Stimulated activated CD4-positive, alpha-beta T cell treated with anti-CD3 and anti-CD28 coated beads, TNF-alpha, amount 100 ng/mL, for 24 hours (primary cell): ENCODE measurements around the gene HHAT.

ENCODE experiments used
- DNase-seq, 3 experiments: peaks; one replicate each; pipeline ENCODE4 v3.0.0-alpha.2; 2020; ENCODE audit warnings: low read depth in 3 of 3

Gene HHAT

GRCh38 chr1:210483821-210484220 lies 155.1 kb downstream of the HHAT start:
- DNase-seq = no peak

- no peak for DNase-seq
Observed at GRCh38 chr1:210487021-210487420, 158.3 kb downstream of the HHAT start.

GRCh38 chr1:210489491-210489890 lies 160.8 kb downstream of the HHAT start:
- DNase-seq = no peak

GRCh38 chr1:210490781-210491180 lies 162.1 kb downstream of the HHAT start:
- no peak for DNase-seq

- no peak for DNase-seq
Observed at GRCh38 chr1:210496063-210496462, 167.4 kb downstream of the HHAT start.

GRCh38 chr1:210499956-210500355 lies 171.3 kb downstream of the HHAT start:
- DNase-seq = no peak

DNA sequence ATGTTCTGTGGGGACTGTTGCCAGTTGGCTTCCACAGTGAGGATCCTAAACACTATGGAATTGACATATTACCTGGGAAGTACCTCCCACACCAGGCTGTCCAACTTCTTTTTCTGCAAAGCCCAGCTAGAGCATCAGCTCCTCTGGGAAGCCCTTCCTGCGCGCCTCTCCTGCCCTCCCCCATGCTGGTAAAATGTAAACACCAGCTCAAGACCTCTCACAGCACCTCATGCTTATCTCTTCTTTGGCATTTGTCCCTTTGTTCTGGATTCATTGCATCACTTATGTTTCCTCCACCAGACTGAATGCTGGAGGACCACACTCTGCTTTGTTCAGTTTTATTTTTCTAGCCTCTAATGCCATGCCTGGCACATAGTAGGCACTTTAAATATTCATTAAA lies 172.1 kb downstream of the HHAT start:
- no peak for DNase-seq

DNA sequence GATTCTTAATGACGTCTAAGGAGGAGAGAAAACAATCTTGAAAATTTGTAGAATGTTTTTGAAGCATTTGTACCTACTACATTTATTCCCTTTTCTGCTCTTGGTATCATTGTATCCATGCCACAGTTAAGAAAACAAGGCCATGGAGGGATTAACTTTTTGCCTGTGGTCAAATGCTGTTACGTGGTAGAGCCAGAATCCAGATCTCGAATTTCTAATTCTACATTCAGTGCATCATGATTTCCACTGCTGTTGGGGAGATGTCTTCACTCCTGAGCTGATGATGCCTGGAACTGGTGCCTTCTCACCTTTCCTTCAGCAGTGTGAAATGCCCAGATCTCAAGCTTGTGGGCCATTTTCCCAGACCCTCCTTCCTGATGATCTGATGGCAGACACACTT lies 175.6 kb downstream of the HHAT start:
- no peak for DNase-seq

GRCh38 chr1:210505601-210506496 lies 177.1 kb downstream of the HHAT start:
- no peak for DNase-seq

DNA sequence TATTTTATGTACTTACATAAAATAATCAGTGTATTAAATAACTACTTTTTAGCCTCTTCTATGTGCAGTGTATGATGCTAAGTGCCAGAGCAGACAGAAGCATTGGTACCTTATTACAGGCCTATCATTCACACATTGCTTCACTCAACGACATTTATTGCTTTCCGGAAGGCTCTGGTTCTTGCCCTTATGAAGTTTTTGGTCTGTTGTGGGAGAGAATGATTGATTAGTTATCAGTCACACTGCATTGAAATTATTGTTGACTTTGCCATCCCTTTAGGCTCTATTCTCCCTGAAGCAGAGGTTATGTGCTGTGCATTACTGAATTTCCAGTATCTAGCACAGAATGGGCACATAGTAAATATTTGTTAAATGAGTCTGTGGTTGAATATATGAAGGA lies 178.0 kb downstream of the HHAT start:
- DNase-seq = no peak

DNA sequence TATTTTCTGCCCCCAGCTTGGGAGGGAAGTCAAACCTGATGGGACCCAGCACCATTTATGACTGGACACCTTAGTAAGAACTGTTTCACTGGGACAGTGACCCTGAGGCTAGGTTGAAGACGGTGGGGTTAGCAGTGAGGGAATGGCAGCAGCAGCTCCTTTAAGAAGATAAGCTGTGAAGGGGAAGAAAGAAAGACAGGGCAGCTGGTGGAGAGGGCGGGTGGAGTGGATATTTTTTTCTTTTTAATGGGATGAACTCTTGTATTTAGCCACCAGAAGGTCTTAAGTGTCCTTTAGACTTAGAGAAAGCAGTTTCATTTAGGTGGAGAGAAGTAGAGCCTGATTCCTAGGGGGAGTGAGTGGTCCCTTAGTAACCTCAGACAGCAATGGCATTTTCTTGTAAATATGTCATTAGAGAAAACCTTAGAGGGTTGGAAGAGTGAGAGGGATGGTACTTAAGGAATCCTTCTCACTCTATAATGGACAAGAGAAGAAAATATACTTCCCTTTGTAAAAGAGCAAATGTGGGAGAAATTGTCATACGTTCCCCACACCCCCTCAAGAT lies 187.5 kb downstream of the HHAT start:
- no peak for DNase-seq

- no peak for DNase-seq
Observed at GRCh38 chr1:210516697-210517459, 188.2 kb downstream of the HHAT start.

DNA sequence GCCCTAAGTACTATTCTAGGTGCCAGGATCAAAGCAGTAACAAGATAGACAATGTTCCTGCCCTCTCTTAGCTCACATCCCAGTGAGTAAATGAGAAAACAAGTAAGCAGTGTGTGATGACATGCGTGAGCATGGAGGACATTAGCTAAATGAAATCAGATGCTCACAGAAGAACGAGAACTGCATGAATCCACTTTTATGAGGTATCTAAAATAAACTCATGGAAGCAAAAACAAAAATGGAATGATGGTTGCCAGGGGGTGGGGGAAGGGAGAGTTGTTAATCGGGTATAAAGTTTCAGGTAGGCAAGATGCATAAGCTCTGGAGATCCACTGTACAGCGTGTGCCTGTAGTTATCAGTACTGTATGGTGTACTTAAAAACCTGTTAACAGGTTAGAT lies 195.1 kb downstream of the HHAT start:
- no peak for DNase-seq

GRCh38 chr1:210525716-210526454 lies 197.2 kb downstream of the HHAT start:
- no peak for DNase-seq

- DNase-seq = no peak
Observed at GRCh38 chr1:210527091-210527490, 198.4 kb downstream of the HHAT start.

- no peak for DNase-seq
Observed at GRCh38 chr1:210531475-210532222, 202.9 kb downstream of the HHAT start.

DNA sequence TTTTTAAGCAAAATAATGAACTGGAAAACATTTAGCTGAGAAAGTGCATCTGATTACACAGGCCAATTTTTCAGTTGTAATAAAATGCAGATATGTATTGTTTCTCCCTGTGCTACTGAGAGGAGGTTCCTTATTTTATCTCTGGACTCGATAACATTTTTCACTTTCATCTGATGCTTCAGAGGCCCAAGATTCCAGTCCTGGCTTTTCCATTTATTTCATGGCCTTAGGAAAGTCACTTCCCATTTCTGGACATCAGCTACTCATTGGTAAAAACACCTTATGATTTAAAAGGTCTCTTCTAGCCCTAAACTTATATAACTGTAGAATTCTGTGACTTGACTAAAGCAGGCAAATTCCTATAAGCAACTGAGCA lies 203.5 kb downstream of the HHAT start:
- no peak for DNase-seq

GRCh38 chr1:210535761-210536160 lies 207.1 kb downstream of the HHAT start:
- no peak for DNase-seq

DNA sequence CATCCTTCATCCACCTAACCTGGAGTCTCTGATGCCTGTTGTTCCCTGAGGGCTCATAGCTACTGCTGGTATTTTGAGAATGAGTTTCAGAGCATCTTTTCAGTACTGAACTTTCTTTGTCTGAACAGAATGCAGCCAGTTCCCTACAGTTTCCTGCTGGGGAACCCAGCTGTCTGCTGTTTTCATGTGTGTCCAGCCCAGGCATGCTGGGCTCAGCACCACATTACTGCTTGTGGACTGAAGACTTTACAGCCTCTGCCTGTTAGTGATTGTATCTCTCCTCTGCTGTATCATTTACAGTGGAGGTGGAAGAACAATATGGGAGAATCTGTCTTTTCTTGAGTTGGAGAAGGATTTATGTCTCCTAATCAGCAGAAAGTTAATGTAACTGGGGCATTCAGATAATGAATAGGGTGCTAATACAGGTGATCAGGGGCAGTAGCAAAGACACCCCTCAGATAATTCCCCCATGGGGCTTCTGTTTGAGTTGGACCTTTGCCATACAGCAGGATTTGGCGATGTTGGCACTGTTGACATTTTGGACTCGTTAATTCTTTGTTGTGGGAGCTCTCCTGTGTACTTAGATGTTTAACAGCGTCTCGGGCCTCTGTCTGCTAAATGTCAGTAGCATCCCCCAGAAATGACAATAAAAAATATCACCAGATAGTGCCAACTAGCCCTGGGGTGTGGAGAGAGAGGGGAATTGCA lies 207.7 kb downstream of the HHAT start:
- DNase-seq = no peak

DNA sequence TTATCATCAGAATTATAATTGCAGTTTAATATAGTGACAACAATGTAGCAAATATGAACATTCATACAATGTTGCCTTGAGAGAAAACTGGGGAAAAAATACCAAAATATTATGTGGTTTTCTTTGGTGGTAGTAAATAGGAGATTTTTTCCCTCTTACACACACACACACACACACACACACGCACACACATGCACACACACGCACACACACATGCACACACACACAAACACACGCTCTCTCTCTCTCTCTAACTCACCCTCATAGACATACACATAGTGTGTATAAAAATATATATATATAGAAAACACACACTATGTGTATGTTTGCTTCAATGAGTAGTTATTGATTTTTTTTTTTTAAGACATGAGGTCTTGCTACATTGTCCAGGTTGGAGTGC lies 211.6 kb downstream of the HHAT start:
- no peak for DNase-seq
